Caco-2 (cell line): ENCODE data around the gene RAB37. TPM values are rescaled to one million over a fixed set of nuclear protein-coding genes. Genes with fewer than 3 reads are reported as not detected.

ENCODE experiments used
- BruUV-seq: library from RNA; stranded (reverse); fragments of 400-500 nt; replicated peaks from 2 replicates; lab custom pipeline; 2021; lab: Mats Ljungman, UMichigan
- CTCF ChIA-PET: fragments of 300-600 bp; sonication (Branson Sonifier 250); formaldehyde crosslinking; loops from one replicate; lab custom pipeline; 2022; ENCODE audit warnings: antibody characterized with exemption; lab: Charles Lee
- POLR2A ChIA-PET: fragments of 300-600 bp; sonication (Branson Sonifier 250); formaldehyde crosslinking; loops from one replicate; lab custom pipeline; 2022; ENCODE audit warnings: antibody characterized with exemption; lab: Charles Lee
- DNase-seq, 2 experiments: peaks; one replicate each; pipeline versions ENCODE4 v3.0.0 to v3.0.0-alpha.2; 2020 to 2022
- H3K27me3 ChIP-seq: replicated peaks from 2 replicates; pipeline ENCODE4 v1.6.0; 2011; ENCODE audit warnings: low read length; ENCODE audit not compliant: control insufficient read depth, insufficient read depth
- H3K36me3 ChIP-seq: 2 replicates; pipeline ENCODE4 v1.5.1; 2011; ENCODE audit warnings: low read length; ENCODE audit not compliant: control insufficient read depth, insufficient read depth
- H3K4me1 ChIP-seq: fragments of 250-450 bp; sonication (Bioruptor Pico); 2 replicates; pipeline ENCODE4 v1.5.1; 2020; ENCODE audit warnings: mild to moderate bottlenecking
- H3K4me3 ChIP-seq: 2 replicates; pipeline ENCODE4 v1.5.1; 2011; ENCODE audit warnings: low read depth, mild to moderate bottlenecking, control low read depth, low read length
- H3K9me3 ChIP-seq: fragments of 250-450 bp; sonication (Bioruptor Pico); 2 replicates; pipeline ENCODE4 v1.5.1; 2020; ENCODE audit warnings: mild to moderate bottlenecking, moderate library complexity
- H3K27ac Mint-ChIP-seq: one replicate; pipeline ENCODE4 v1.8.0; 2022; ENCODE audit warnings: mixed read lengths; ENCODE audit not compliant: unreplicated experiment
- H3K27me3 Mint-ChIP-seq: one replicate; pipeline ENCODE4 v1.8.0; 2022; ENCODE audit warnings: mixed read lengths; ENCODE audit not compliant: insufficient read depth, unreplicated experiment
- H3K36me3 Mint-ChIP-seq: one replicate; pipeline ENCODE4 v1.8.0; 2022; ENCODE audit warnings: mild to moderate bottlenecking, mixed read lengths; ENCODE audit not compliant: insufficient read depth, unreplicated experiment
- H3K4me1 Mint-ChIP-seq: one replicate; pipeline ENCODE4 v1.8.0; 2022; ENCODE audit warnings: low read depth, mixed read lengths; ENCODE audit not compliant: unreplicated experiment
- H3K4me3 Mint-ChIP-seq: one replicate; pipeline ENCODE4 v1.8.0; 2022; ENCODE audit warnings: mild to moderate bottlenecking, moderate library complexity, mixed read lengths; ENCODE audit not compliant: unreplicated experiment
- H3K9me3 Mint-ChIP-seq: one replicate; pipeline ENCODE4 v1.8.0; 2022; ENCODE audit warnings: mixed read lengths; ENCODE audit not compliant: unreplicated experiment
- intact Hi-C: fragments of 100-400 bp; cut with micrococcal nuclease; formaldehyde crosslinking; loops from one replicate; pipeline ENCODE4 v1.10.0; 2022; ENCODE audit not compliant: unreplicated experiment
- total RNA-seq: library from RNA; stranded (reverse); gene quantifications from 2 replicates; pipeline ENCODE4 v1.2.3, GENCODE V29; 2022
- TF ChIP-seq, protein P1 (sequence below), 2 experiments: fragments of 200-600 bp in 1 of 2; IDR thresholded peaks; 1 replicate in 1 of 2; 2 replicates in 1 of 2; pipeline versions ENCODE4 v1.5.1 to v1.8.0; 2011 to 2022; ENCODE audit warnings: antibody characterized with exemption in 1 of 2, control low read depth in 1 of 2, inconsistent platforms in 1 of 2, low read depth in 1 of 2, low read length in 1 of 2, mild to moderate bottlenecking in 1 of 2, moderate library complexity in 1 of 2; ENCODE audit not compliant: insufficient read depth in 1 of 2, severe bottlenecking in 1 of 2, unreplicated experiment in 1 of 2

Gene RAB37
- total RNA-seq, 1 experiment from 2014 or later, result 12.3 TPM

DNA sequence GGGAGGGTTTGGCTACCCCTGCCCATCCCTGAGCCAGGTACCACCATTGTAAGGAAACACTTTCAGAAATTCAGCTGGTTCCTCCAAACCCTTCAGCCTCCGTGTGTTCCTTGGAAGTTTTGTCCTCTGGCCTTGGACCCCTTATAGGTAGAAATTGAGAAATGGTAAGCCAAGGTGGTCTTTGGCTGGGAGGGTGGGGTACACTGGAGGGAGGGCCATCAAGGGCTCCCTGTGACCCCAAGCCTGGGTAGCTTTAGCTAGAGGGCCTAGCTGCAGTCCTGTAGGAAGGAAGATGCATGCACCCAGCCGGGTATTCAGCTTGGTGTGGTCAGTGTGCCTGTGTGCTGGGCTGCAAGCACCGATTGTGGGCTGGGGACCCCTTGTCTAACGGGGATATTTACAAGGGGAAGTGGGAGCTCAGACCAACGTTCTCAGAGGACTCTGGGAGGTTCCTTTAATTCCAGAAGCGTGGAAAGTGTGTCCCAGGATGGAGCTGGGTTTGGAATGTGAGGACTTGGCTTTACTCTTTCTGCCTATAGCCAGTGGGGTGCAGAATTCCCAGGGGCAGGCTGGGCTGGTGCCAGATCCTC is 32.3 kb downstream of the RAB37 start:
- ChIA-PET POLR2A (interaction anchor here (2.0 kb wide), 1 partner anchor 33 kb away, joined by 5 read pairs; the partner anchor contains the start of gene RAB37), CTCF (interaction anchor here (2.6 to 4.4 kb wide), 4 partner anchors 9 to 32 kb away, joined by 25 to 76 read pairs (median 28); partner anchors contain the start of gene RAB37)
- no peaks in the 10 kb centered on the region for H3K27me3 ChIP-seq
- no peaks in the 10 kb centered on the region for H3K27me3 Mint-ChIP-seq
- no peak overlapping the region for H3K4me3 Mint-ChIP-seq
- H3K4me1 Mint-ChIP-seq, result peaks cover 51% of the 10 kb centered on the region
- peaks cover 18% of the 10 kb centered on the region for H3K36me3 ChIP-seq
- H3K27ac Mint-ChIP-seq, result peak overlapping the region; percentile 83
- H3K4me3 ChIP-seq, result no peak overlapping the region
- intact Hi-C loops, result no loop called here
- BruUV-seq, result no TSS peak
- H3K4me1 ChIP-seq, result peaks cover 64% of the 10 kb centered on the region
- TF ChIP-seq, protein P1, sequence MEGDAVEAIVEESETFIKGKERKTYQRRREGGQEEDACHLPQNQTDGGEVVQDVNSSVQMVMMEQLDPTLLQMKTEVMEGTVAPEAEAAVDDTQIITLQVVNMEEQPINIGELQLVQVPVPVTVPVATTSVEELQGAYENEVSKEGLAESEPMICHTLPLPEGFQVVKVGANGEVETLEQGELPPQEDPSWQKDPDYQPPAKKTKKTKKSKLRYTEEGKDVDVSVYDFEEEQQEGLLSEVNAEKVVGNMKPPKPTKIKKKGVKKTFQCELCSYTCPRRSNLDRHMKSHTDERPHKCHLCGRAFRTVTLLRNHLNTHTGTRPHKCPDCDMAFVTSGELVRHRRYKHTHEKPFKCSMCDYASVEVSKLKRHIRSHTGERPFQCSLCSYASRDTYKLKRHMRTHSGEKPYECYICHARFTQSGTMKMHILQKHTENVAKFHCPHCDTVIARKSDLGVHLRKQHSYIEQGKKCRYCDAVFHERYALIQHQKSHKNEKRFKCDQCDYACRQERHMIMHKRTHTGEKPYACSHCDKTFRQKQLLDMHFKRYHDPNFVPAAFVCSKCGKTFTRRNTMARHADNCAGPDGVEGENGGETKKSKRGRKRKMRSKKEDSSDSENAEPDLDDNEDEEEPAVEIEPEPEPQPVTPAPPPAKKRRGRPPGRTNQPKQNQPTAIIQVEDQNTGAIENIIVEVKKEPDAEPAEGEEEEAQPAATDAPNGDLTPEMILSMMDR (IDR thresholded peaks at IDR 0.05; ENCODE audit: insufficient read depth in 1 of 2, low read depth in 1 of 2, low read length in 1 of 2, severe bottlenecking in 1 of 2, unreplicated experiment in 1 of 2), result no peak
- no peaks in the 10 kb centered on the region for H3K9me3 ChIP-seq
- H3K36me3 Mint-ChIP-seq, result peaks cover 94% of the 10 kb centered on the region
- no peak for DNase-seq
- H3K9me3 Mint-ChIP-seq, result no peaks in the 10 kb centered on the region

DNA sequence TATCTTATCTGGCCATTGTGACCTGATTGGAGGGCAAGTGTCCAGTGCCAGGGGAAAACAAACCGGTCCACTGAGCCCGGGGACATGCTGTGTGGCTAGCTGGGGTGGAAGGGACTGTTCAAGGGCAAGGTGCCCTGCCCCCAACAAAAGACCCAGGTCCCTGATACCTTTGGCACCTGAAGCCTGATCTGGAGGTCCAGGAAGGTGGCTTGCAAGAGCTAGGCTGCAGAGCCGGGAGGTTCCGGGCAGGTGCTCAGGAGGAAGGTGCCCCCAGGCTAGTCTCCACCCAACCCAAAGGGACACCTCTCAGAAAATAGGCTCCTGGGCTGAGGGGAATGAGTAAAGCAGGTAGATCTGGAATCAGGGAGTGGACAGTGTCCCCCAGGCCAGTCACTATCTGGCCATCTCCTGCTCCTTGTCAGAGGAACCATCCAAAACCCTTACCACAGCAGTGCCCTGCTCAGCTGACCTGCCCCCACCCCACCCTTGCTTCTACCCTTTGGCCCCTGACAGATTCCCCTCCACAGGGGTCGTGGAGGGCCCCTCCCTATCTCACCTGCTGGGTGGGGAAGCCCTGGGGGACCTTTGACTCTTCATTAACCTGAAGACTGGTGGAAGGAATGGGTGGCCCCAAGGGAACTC is 32.9 kb downstream of the RAB37 start:
- intact Hi-C loops, result loop anchor here (1.0 kb wide), 3 partner anchors 22 to 113 kb away; partner anchors contain the start of gene NHERF1
- Histone ChIP-seq H3K9me3 (no peaks in the 10 kb centered on the region), H3K27me3 (no peaks in the 10 kb centered on the region), H3K4me3 (no peak overlapping the region), H3K4me1 (peaks cover 58% of the 10 kb centered on the region), H3K36me3 (peaks cover 18% of the 10 kb centered on the region)
- TF ChIP-seq, protein P1 (IDR thresholded peaks at IDR 0.05; ENCODE audit: insufficient read depth in 1 of 2, low read depth in 1 of 2, low read length in 1 of 2, severe bottlenecking in 1 of 2, unreplicated experiment in 1 of 2), result peak in 1 of 2 experiments; percentile 2
- DNase-seq, result peak; percentile 36 to 67
- ChIA-PET POLR2A (interaction anchor here (1.0 to 2.0 kb wide), 3 partner anchors 21 to 33 kb away, joined by 4 to 5 read pairs (median 4); partner anchors contain the start of gene RAB37), CTCF (interaction anchor here (1.1 to 4.4 kb wide), 7 partner anchors 10 to 112 kb away, joined by 4 to 76 read pairs (median 25); partner anchors contain the start of gene RAB37)
- no peaks in the 10 kb centered on the region for H3K27me3 Mint-ChIP-seq
- no peaks in the 10 kb centered on the region for H3K9me3 Mint-ChIP-seq
- H3K36me3 Mint-ChIP-seq, result peaks cover 89% of the 10 kb centered on the region
- H3K4me1 Mint-ChIP-seq, result peaks cover 51% of the 10 kb centered on the region
- H3K27ac Mint-ChIP-seq, result peak overlapping the region; percentile 83
- peak overlapping the region; percentile 24 for H3K4me3 Mint-ChIP-seq
- BruUV-seq, result no TSS peak
